ENCODE data around the gene PLB1.

DNA sequence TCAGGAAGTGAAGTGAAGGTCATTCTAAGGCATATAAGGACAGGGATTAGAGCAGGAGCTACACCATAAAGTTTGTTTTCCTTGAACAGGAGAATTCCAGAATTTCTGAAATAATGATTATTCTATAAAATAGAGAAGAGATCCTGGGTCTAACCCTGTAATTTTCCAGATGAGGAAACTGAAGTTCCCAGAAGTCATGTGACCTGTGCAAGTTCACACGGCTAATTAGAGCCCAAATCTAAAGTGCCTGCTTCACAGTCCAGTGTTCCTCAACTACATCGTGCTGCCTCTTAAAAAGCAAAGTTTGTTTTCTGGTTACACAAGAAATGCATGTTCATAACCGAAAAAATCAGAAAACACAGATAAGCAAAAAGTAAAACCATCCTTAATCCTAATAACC, 34.9 kb downstream of the PLB1 start:
- TF ChIP-seq EZH2 (IDR thresholded peaks at IDR 0.05; ENCODE audit: borderline replicate concordance, insufficient read depth, low read depth, low read length, poor library complexity, severe bottlenecking): no peak
- TF ChIP-seq CTCF (IDR thresholded peaks at IDR 0.05): no peak
